ENCODE data around the gene RAB44. TPM values are rescaled to one million over a fixed set of nuclear protein-coding genes. Genes with fewer than 3 reads are reported as not detected.

Gene RAB44
- polyA plus RNA-seq, 1 of the 3 experiments (the other 2 are of a cell fraction), result 0.12 TPM

GRCh38 chr6:36662380-36662779 is 35.2 kb upstream of the RAB44 start (continued):
- TF ChIP-seq TCF12 (IDR thresholded peaks at IDR 0.05) (no peak), ELF1 (IDR thresholded peaks at IDR 0.05) (no peak), SMC3 (IDR thresholded peaks at IDR 0.05; ENCODE audit: low read depth, low read length) (no peak), RAD21 (IDR thresholded peaks at IDR 0.05; ENCODE audit: low read length) (no peak), FOXM1 (IDR thresholded peaks at IDR 0.05; ENCODE audit: low read depth) (no peak), YY1 (IDR thresholded peaks at IDR 0.05; ENCODE audit: low read depth) (no peak)
- TF ChIP-seq, protein P1, sequence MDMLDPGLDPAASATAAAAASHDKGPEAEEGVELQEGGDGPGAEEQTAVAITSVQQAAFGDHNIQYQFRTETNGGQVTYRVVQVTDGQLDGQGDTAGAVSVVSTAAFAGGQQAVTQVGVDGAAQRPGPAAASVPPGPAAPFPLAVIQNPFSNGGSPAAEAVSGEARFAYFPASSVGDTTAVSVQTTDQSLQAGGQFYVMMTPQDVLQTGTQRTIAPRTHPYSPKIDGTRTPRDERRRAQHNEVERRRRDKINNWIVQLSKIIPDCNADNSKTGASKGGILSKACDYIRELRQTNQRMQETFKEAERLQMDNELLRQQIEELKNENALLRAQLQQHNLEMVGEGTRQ (IDR thresholded peaks at IDR 0.05; ENCODE audit: borderline replicate concordance, low read depth, low read length), result no peak
- TF ChIP-seq, protein P2, sequence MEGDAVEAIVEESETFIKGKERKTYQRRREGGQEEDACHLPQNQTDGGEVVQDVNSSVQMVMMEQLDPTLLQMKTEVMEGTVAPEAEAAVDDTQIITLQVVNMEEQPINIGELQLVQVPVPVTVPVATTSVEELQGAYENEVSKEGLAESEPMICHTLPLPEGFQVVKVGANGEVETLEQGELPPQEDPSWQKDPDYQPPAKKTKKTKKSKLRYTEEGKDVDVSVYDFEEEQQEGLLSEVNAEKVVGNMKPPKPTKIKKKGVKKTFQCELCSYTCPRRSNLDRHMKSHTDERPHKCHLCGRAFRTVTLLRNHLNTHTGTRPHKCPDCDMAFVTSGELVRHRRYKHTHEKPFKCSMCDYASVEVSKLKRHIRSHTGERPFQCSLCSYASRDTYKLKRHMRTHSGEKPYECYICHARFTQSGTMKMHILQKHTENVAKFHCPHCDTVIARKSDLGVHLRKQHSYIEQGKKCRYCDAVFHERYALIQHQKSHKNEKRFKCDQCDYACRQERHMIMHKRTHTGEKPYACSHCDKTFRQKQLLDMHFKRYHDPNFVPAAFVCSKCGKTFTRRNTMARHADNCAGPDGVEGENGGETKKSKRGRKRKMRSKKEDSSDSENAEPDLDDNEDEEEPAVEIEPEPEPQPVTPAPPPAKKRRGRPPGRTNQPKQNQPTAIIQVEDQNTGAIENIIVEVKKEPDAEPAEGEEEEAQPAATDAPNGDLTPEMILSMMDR (IDR thresholded peaks at IDR 0.05), result no peak

GRCh38 chr6:36662827-36663256 is 34.8 kb upstream of the RAB44 start:
- ChIA-PET POLR2A (interaction anchor here (1.2 kb wide), 1 partner anchor 14 kb away, joined by 3 read pairs; no protein-coding TSS in a partner anchor), CTCF (interaction anchor here (0.8 to 2.4 kb wide), 4 partner anchors 10 to 48 kb away, joined by 3 to 12 read pairs (median 4); no protein-coding TSS in a partner anchor)
- Histone ChIP-seq H3K27me3 (ENCODE audit: insufficient read depth) (no peaks in the 10 kb centered on the region), H2AFZ (ENCODE audit: low read depth) (no peak overlapping the region), H3K4me2 (no peak overlapping the region), H3K9me2 (no peaks in the 10 kb centered on the region), H3K9ac (no peak overlapping the region), H3K4me3 (ENCODE audit: low read depth in 2 of 2, low read length in 1 of 2) (no peak overlapping the region), H3K79me2 (ENCODE audit: insufficient read depth) (no peaks in the 10 kb centered on the region), H3K36me3 (replicated peaks in 1 of 2; ENCODE audit: control insufficient read depth in 1 of 2, insufficient read depth in 2 of 2, low read length in 1 of 2) (no peaks in the 10 kb centered on the region), H3F3A (replicated peaks; ENCODE audit: insufficient read depth) (peaks cover 10% of the 10 kb centered on the region), H4K20me1 (ENCODE audit: insufficient read depth) (no peaks in the 10 kb centered on the region), H3K27ac (ENCODE audit: low read depth in 2 of 2, low read length in 1 of 2) (no peak overlapping the region), H3K4me1 (ENCODE audit: control insufficient read depth in 1 of 2, insufficient read depth in 2 of 2, low read depth in 1 of 2, low read length in 1 of 2) (peaks cover 20 to 26% of the 10 kb centered on the region in 2 experiments), H3K9me3 (no peaks in the 10 kb centered on the region)
- no peak for TF ChIP-seq EP300 (IDR thresholded peaks at IDR 0.05; ENCODE audit: borderline replicate concordance in 1 of 2, low read depth in 1 of 2, low read length in 1 of 2)
- TF ChIP-seq, protein P3, sequence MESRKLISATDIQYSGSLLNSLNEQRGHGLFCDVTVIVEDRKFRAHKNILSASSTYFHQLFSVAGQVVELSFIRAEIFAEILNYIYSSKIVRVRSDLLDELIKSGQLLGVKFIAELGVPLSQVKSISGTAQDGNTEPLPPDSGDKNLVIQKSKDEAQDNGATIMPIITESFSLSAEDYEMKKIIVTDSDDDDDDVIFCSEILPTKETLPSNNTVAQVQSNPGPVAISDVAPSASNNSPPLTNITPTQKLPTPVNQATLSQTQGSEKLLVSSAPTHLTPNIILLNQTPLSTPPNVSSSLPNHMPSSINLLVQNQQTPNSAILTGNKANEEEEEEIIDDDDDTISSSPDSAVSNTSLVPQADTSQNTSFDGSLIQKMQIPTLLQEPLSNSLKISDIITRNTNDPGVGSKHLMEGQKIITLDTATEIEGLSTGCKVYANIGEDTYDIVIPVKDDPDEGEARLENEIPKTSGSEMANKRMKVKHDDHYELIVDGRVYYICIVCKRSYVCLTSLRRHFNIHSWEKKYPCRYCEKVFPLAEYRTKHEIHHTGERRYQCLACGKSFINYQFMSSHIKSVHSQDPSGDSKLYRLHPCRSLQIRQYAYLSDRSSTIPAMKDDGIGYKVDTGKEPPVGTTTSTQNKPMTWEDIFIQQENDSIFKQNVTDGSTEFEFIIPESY (IDR thresholded peaks at IDR 0.05; ENCODE audit: borderline replicate concordance, low read depth), result no peak
- TF ChIP-seq USF1 (IDR thresholded peaks at IDR 0.05; ENCODE audit: borderline replicate concordance, low read depth), result no peak
- no peak for TF ChIP-seq ELF1 (IDR thresholded peaks at IDR 0.05)
- TF ChIP-seq RAD21 (IDR thresholded peaks at IDR 0.05; ENCODE audit: low read length), result no peak
- no peak for TF ChIP-seq SIN3A (IDR thresholded peaks at IDR 0.05; ENCODE audit: borderline replicate concordance, low read depth, low read length)
- no peak for TF ChIP-seq TEAD4 (IDR thresholded peaks at IDR 0.05; ENCODE audit: borderline replicate concordance, insufficient read depth)
- no peak for TF ChIP-seq SMC3 (IDR thresholded peaks at IDR 0.05; ENCODE audit: low read depth, low read length)
- TF ChIP-seq FOXM1 (IDR thresholded peaks at IDR 0.05; ENCODE audit: low read depth), result no peak
- no peak for TF ChIP-seq YY1 (IDR thresholded peaks at IDR 0.05; ENCODE audit: low read depth)
- TF ChIP-seq EZH2phosphoT487 (IDR thresholded peaks at IDR 0.05; ENCODE audit: borderline replicate concordance, low read depth), result no peak
- TF ChIP-seq MEF2A (IDR thresholded peaks at IDR 0.05; ENCODE audit: borderline replicate concordance, low read depth), result no peak
- TF ChIP-seq JUND (IDR thresholded peaks at IDR 0.05), result no peak
- no peak for TF ChIP-seq TCF12 (IDR thresholded peaks at IDR 0.05)
- no peak for TF ChIP-seq NFIC (IDR thresholded peaks at IDR 0.05; ENCODE audit: borderline replicate concordance)
- TF ChIP-seq RCOR1 (IDR thresholded peaks at IDR 0.05; ENCODE audit: low read length), result no peak
- no peak for TF ChIP-seq RFX5 (IDR thresholded peaks at IDR 0.05; ENCODE audit: low read length)
- TF ChIP-seq GABPA (IDR thresholded peaks at IDR 0.05; ENCODE audit: low read depth), result no peak
- TF ChIP-seq, protein P1 (IDR thresholded peaks at IDR 0.05; ENCODE audit: borderline replicate concordance, low read depth, low read length), result no peak
- TF ChIP-seq POLR2AphosphoS5 (IDR thresholded peaks at IDR 0.05; ENCODE audit: low read depth, low read length), result no peak
- DNase-seq, result no peak
- WGBS (ENCODE audit: low lambda C conversion rate), result 80% methylated on average over 6 of the region's 6 CpGs

All from SK-N-SH (cell line).